ENCODE results near the gene NEU4.
"Not testable (repeated sequence)": the region's sequence is repeated elsewhere in the genome, so short reads cannot be mapped to it uniquely, and the experiment has no call there.

Gene NEU4

DNA sequence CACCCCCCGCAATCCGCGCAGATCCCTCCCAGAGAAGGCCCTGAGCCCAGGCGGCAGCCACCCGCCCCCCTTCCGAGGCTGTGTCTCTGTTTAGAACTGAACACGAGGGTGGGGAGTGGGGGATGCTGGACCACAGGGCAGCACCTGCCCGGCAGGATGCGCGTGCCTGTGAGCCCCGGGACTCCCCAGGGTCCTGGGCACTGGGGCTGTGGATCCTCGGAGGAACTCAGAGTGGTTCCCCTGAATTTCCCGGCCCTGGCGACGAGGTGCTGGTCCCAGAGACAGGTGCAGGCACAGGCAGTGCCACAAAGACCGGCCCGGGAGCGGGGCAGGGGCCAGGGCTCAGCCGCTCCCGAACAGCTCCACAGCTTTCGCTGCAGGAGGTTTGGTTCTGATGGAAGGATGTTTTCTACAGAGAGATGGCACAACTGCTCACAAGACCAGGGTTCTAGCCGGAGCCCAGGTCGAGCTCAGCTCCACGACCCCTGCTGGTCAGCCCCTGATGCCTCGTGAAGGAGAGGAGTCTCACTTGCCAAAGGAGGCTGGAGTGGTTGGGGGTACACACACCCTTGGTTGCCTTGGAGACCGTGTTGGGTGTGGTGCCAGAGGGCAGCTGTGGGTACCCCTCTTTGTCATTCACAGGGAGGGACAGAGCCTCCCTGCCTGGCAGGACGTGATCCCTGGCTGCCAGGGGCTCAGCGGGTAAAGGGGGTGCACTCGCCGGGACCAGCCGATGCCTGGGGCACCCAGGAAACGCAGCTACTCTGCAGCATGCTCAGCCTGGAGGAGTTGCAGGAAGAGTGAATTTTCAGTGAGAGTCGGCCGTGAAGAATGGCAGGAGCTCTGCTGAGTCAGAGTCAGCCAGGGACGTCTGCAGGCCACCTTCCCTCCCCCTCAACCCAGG is 4.4 kb upstream of the NEU4 start:
- no peaks in the 10 kb centered on the region for H3K27me3 ChIP-seq (ENCODE audit: insufficient read depth, low read length)
- H3F3A ChIP-seq (ENCODE audit: insufficient read depth, low read length), result no peaks in the 10 kb centered on the region
- no peaks in the 10 kb centered on the region for H3K79me2 ChIP-seq (ENCODE audit: insufficient read depth, low read length)
- H4K20me1 ChIP-seq (ENCODE audit: insufficient read depth, low read length), result no peaks in the 10 kb centered on the region
- H3K4me2 ChIP-seq (ENCODE audit: low read length), result peak overlapping the region; percentile 62
- peaks cover 3% of the 10 kb centered on the region for H3K4me1 ChIP-seq (ENCODE audit: insufficient read depth, low read length, severe bottlenecking)
- no peak overlapping the region for H3K27ac ChIP-seq (ENCODE audit: low read depth, low read length, poor library complexity, severe bottlenecking)
- no peak overlapping the region for H2AFZ ChIP-seq (ENCODE audit: low read length)
- peak overlapping the region; percentile 50 for H3K4me3 ChIP-seq (ENCODE audit: low read depth, low read length, poor library complexity, severe bottlenecking)
- TF ChIP-seq, protein P1, sequence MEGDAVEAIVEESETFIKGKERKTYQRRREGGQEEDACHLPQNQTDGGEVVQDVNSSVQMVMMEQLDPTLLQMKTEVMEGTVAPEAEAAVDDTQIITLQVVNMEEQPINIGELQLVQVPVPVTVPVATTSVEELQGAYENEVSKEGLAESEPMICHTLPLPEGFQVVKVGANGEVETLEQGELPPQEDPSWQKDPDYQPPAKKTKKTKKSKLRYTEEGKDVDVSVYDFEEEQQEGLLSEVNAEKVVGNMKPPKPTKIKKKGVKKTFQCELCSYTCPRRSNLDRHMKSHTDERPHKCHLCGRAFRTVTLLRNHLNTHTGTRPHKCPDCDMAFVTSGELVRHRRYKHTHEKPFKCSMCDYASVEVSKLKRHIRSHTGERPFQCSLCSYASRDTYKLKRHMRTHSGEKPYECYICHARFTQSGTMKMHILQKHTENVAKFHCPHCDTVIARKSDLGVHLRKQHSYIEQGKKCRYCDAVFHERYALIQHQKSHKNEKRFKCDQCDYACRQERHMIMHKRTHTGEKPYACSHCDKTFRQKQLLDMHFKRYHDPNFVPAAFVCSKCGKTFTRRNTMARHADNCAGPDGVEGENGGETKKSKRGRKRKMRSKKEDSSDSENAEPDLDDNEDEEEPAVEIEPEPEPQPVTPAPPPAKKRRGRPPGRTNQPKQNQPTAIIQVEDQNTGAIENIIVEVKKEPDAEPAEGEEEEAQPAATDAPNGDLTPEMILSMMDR (IDR thresholded peaks at IDR 0.05; ENCODE audit: low read length), result no peak
- TF ChIP-seq EZH2 (IDR thresholded peaks at IDR 0.05; ENCODE audit: borderline replicate concordance, low read length), result no peak
- no peak overlapping the region; the same call in 1 of the 2 replicates for H3K9ac ChIP-seq (ENCODE audit: low read length)
- H3K9me3 ChIP-seq (ENCODE audit: low read length), result no peaks in the 10 kb centered on the region
- no peaks in the 10 kb centered on the region for H3K9me2 ChIP-seq (ENCODE audit: low read depth, low read length)
- no peaks in the 10 kb centered on the region for H3K36me3 ChIP-seq (ENCODE audit: insufficient read depth, low read length)

DNA sequence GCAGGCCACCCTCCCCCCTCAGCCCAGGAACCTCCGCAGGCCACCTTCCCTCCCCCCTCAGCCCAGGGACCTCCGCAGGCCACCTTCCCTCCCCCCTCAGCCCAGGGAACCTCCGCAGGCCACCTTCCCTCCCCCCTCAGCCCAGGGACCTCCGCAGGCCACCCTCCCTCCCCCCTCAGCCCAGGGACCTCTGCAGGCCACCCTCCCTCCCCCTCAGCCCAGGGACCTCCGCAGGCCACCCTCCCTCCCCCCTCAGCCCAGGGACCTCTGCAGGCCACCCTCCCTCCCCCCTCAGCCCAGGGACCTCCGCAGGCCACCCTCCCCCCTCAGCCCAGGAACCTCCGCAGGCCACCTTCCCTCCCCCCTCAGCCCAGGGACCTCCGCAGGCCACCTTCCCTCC is 2.8 kb upstream of the NEU4 start:
- H3K27ac ChIP-seq (ENCODE audit: low read depth, low read length, poor library complexity, severe bottlenecking); H3K79me2 ChIP-seq (ENCODE audit: insufficient read depth, low read length); H4K20me1 ChIP-seq (ENCODE audit: insufficient read depth, low read length); H3K27me3 ChIP-seq (ENCODE audit: insufficient read depth, low read length); H3K9ac ChIP-seq (ENCODE audit: low read length); H3K9me3 ChIP-seq (ENCODE audit: low read length); H3K4me1 ChIP-seq (ENCODE audit: insufficient read depth, low read length, severe bottlenecking); H3K9me2 ChIP-seq (ENCODE audit: low read depth, low read length); H2AFZ ChIP-seq (ENCODE audit: low read length); H3F3A ChIP-seq (ENCODE audit: insufficient read depth, low read length); H3K36me3 ChIP-seq (ENCODE audit: insufficient read depth, low read length); H3K4me3 ChIP-seq (ENCODE audit: low read depth, low read length, poor library complexity, severe bottlenecking); H3K4me2 ChIP-seq (ENCODE audit: low read length): not testable (repeated sequence)

DNA sequence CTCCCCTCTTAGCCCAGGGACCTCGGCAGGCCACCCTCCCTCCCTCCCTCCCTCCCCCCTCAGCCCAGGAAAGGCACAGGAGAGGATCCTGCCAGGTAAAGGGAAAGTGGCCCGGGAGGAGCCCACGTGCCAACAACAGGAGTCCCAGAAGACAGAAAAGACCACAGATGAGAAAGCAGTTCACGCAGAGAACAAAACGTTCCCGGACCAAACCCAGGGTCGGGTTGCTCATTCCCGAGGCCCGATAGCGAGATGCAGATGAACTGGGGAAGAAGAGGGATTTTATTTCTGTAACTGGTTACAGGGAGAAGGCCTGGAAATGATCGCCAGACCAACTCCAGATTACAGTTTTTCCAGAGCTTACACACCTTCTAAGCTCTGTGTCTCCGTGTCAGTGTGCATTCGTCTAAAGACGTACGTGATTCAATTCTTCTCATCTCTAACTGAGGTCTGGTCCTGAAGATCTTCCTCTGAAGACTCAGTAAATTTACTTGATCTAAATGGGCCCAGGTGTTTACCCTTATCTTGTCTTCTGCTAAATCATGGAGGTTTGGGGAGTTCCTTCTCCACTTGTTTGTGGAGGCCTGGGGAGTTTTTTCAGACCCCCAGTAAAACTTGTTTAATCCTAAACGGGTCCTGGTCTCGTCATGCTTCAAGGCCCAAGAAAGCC is 807 bp upstream of the NEU4 start:
- no peaks in the 10 kb centered on the region for H3F3A ChIP-seq (ENCODE audit: insufficient read depth, low read length)
- no peak overlapping the region for H3K4me2 ChIP-seq (ENCODE audit: low read length)
- no peak overlapping the region for H3K27ac ChIP-seq (ENCODE audit: low read depth, low read length, poor library complexity, severe bottlenecking)
- H3K4me1 ChIP-seq (ENCODE audit: insufficient read depth, low read length, severe bottlenecking), result peaks cover 3% of the 10 kb centered on the region
- no peaks in the 10 kb centered on the region for H4K20me1 ChIP-seq (ENCODE audit: insufficient read depth, low read length)
- no peaks in the 10 kb centered on the region for H3K36me3 ChIP-seq (ENCODE audit: insufficient read depth, low read length)
- H3K4me3 ChIP-seq (ENCODE audit: low read depth, low read length, poor library complexity, severe bottlenecking), result no peak overlapping the region
- H2AFZ ChIP-seq (ENCODE audit: low read length), result no peak overlapping the region
- TF ChIP-seq, protein P1 (IDR thresholded peaks at IDR 0.05; ENCODE audit: low read length), result no peak
- TF ChIP-seq EZH2 (IDR thresholded peaks at IDR 0.05; ENCODE audit: borderline replicate concordance, low read length), result no peak
- H3K27me3 ChIP-seq (ENCODE audit: insufficient read depth, low read length), result no peaks in the 10 kb centered on the region
- H3K79me2 ChIP-seq (ENCODE audit: insufficient read depth, low read length), result no peaks in the 10 kb centered on the region
- no peaks in the 10 kb centered on the region for H3K9me2 ChIP-seq (ENCODE audit: low read depth, low read length)
- H3K9me3 ChIP-seq (ENCODE audit: low read length), result no peaks in the 10 kb centered on the region
- no peak overlapping the region for H3K9ac ChIP-seq (ENCODE audit: low read length)

Measured in OCI-LY1 (cell line).